ENCODE data around the gene INSL3.
"Not testable (repeated sequence)": the region's sequence is repeated elsewhere in the genome, so short reads cannot be mapped to it uniquely, and the experiment has no call there.

The INSL3 gene

GRCh38 chr19:17780781-17781180, 40.5 kb downstream of the INSL3 start:
- no peak for TF ChIP-seq JUND (IDR thresholded peaks at IDR 0.05; ENCODE audit: low read depth)
- DNase-seq (ENCODE audit: low read depth in 1 of 2, low spot score in 1 of 2), result no peak
- in situ Hi-C loops (cut with HindIII; ENCODE audit: low pct_unique_long_range_greater_than_20kb, low sequenced_read_pairs), result no loop called here

GRCh38 chr19:17778968-17779929, 42.1 kb downstream of the INSL3 start:
- in situ Hi-C loops (cut with HindIII; ENCODE audit: low pct_unique_long_range_greater_than_20kb, low sequenced_read_pairs), result no loop called here
- DNase-seq (ENCODE audit: low read depth in 1 of 2, low spot score in 1 of 2), result peak; percentile 40 to 96
- TF ChIP-seq JUND (IDR thresholded peaks at IDR 0.05; ENCODE audit: low read depth), result no peak

DNA sequence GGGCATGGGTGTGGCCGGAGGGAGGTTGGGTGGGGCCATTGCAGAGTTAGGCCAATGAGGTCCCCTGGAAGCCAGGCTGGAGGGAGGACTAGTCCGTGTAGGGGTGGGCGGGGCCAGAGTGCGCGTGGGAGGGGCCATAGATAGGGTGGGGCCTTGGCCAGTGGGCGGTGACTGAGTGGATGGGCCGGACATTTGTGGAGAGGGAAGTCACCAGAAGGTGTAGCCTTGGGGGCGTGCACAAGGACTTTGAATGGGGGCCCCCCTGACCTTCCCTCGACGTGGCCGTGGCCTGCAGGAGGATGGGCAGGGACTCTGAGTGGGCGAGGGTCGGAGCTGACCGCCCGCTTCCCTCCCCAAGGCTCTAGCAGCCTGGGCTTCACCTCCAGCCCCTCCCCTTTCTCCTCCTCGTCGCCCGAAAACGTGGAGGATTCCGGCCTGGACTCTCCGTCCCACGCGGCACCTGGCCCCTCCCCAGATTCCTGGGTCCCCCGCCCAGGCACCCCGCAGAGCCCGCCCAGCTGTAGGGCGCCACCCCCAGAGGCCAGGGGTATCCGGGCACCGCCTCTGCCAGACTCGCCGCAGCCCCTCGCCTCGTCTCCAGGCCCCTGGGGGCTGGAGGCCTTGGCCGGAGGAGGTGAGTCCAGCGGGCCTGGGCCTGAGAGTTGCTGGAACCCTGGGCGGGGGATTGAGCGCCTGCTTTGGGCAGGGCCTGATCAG, 42.9 kb downstream of the INSL3 start:
- DNase-seq (ENCODE audit: low read depth in 1 of 2, low spot score in 1 of 2), result peak; percentile 59 to 95
- in situ Hi-C loops (cut with HindIII; ENCODE audit: low pct_unique_long_range_greater_than_20kb, low sequenced_read_pairs), result no loop called here
- TF ChIP-seq JUND (IDR thresholded peaks at IDR 0.05; ENCODE audit: low read depth), result no peak

DNA sequence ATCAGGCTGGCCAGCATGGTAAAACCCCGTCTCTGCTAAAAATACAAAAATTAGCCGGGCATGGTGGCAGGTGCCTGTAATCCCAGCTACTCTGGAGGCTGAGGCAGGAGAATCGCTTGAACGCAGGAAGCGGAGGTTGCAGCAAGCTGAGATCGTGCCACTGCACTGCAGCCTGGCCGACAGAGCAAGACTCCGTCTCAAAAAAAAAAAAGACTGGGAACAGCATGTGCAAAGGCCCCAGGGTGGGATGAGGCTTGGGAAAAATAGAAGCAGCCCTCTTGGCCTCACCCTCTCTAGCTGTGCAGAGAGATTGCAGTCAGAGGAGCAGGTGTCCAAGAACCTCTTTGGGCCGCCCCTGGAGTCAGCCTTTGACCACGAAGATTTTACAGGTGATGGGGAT, 43.5 kb downstream of the INSL3 start:
- in situ Hi-C loops (cut with HindIII; ENCODE audit: low pct_unique_long_range_greater_than_20kb, low sequenced_read_pairs); DNase-seq (ENCODE audit: low read depth in 1 of 2, low spot score in 1 of 2): not testable (repeated sequence)

- in situ Hi-C loops (cut with HindIII; ENCODE audit: low pct_unique_long_range_greater_than_20kb, low sequenced_read_pairs), result no loop called here
- no peak for TF ChIP-seq JUND (IDR thresholded peaks at IDR 0.05; ENCODE audit: low read depth)
- no peak for DNase-seq (ENCODE audit: low read depth in 1 of 2, low spot score in 1 of 2)
These were observed 45.1 kb downstream of the INSL3 start for GRCh38 chr19:17775991-17776803.

- no peak for TF ChIP-seq JUND (IDR thresholded peaks at IDR 0.05; ENCODE audit: low read depth)
- DNase-seq (ENCODE audit: low read depth in 1 of 2, low spot score in 1 of 2), result peak in 1 of 2 experiments; percentile 57
- in situ Hi-C loops (cut with HindIII; ENCODE audit: low pct_unique_long_range_greater_than_20kb, low sequenced_read_pairs), result no loop called here
These were observed 45.9 kb downstream of the INSL3 start for GRCh38 chr19:17775245-17775927.

DNA sequence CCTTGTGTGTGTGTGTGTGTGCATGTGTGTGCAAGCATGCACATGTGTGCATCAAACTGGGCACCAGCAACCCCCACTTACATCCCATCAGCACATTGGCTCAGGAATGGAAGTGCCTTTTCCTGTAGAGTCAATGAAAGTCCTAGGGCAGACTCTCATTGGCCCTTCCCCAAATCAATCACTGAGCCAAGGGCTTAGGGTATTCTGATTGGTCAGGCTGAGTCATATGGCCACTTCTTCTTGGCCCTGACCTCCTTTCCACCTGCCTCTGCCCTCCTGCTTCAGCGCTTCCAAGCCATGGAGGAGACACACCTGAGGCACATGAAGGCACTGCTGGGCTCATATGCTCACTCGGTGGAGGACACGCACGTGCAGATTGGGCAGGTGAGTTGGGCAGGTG, 49.1 kb downstream of the INSL3 start:
- in situ Hi-C loops (cut with HindIII; ENCODE audit: low pct_unique_long_range_greater_than_20kb, low sequenced_read_pairs), result no loop called here
- DNase-seq (ENCODE audit: low read depth in 1 of 2, low spot score in 1 of 2), result peak in 1 of 2 experiments; percentile 70
- TF ChIP-seq JUND (IDR thresholded peaks at IDR 0.05; ENCODE audit: low read depth), result no peak

DNA sequence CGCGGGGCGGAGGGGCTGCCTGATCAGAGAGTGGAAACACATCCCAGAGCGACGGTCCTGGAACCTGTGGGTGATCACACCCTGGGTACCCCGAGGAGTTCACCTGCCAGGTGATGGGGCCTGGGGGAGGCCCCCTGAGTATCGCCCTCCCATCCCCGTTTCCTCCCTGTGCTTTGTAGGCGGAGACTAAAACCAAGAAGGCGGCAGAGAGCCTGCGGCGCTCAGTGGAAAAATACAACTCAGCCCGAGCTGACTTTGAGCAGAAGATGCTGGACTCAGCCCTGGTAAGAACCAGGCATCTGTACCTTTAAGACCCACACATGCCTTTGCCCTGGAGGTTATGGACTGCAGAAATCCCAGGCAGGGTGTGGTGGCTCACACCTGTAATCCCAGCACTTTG, 50.7 kb downstream of the INSL3 start:
- no peak for DNase-seq (ENCODE audit: low read depth in 1 of 2, low spot score in 1 of 2)
- TF ChIP-seq JUND (IDR thresholded peaks at IDR 0.05; ENCODE audit: low read depth), result no peak
- in situ Hi-C loops (cut with HindIII; ENCODE audit: low pct_unique_long_range_greater_than_20kb, low sequenced_read_pairs), result no loop called here

DNA sequence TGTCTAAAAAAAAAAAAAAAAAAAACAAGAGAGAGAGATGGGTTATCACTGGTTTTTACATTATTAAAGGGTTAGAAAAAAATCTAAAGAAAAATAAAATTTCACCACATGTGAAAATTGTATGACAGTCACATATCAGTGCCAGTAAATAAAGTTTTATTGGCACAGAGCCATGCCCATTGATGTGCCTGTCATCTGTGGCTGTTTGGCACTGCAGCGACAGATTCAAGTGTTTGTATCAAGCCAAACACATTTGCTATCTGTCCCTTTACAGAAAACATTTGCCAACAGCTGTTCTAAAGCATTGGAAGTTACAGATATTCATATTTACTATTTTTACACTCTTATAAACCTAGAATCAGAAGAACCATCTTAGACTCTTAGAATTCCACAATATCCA, 53.8 kb downstream of the INSL3 start:
- no peak for DNase-seq (ENCODE audit: low read depth in 1 of 2, low spot score in 1 of 2)
- in situ Hi-C loops (cut with HindIII; ENCODE audit: low pct_unique_long_range_greater_than_20kb, low sequenced_read_pairs), result no loop called here
- TF ChIP-seq JUND (IDR thresholded peaks at IDR 0.05; ENCODE audit: low read depth), result no peak

DNA sequence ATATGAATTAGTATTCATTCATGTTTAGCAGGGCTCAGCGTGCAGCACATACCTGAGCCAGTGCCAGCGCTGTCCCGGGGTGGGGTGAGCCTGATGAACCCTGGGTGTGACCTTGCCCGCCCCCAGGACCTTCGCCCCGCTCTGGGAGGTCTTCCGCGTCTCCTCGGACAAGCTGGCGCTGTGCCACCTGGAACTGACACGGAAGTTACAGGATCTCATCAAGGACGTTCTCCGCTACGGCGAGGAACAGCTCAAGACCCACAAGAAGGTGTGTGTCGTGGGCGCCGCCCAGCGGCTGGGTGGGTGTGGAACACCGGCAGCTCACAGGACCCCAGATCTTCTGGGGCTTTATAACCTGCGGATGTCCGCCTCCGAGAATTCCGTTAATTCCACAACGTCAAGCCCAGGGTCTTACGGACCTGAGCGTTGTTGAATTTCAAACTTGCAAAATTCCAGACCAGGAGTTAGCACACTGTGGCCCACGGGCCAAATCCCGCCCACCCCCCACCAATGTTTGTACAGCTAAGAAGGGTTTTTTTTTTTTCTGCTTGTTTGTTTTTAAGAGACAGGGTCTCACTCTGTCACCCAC, 54.7 kb downstream of the INSL3 start:
- in situ Hi-C loops (cut with HindIII; ENCODE audit: low pct_unique_long_range_greater_than_20kb, low sequenced_read_pairs), result no loop called here
- TF ChIP-seq JUND (IDR thresholded peaks at IDR 0.05; ENCODE audit: low read depth), result no peak
- DNase-seq (ENCODE audit: low read depth in 1 of 2, low spot score in 1 of 2), result peak in 1 of 2 experiments; percentile 87
